ENCODE measurements around the gene PAF1. TPM values are rescaled to one million over a fixed set of nuclear protein-coding genes. Genes with fewer than 3 reads are reported as not detected.

The PAF1 gene
- total and polyA plus RNA-seq, 4 donors, result 13.7 to 29.4 (median 18.9) TPM

- H3K27ac ChIP-seq (ENCODE audit: low read depth in 1 of 2, low read length in 2 of 2), result no peak overlapping the region
- H3K4me1 ChIP-seq (ENCODE audit: control insufficient read depth in 4 of 4, insufficient read depth in 4 of 4, low read length in 3 of 4), result peaks cover 3 to 6% (median 5%) of the 10 kb centered on the region in 4 donors
- WGBS, result 95% methylated on average over 18 of the region's 18 CpGs
- H3K36me3 ChIP-seq (ENCODE audit: control insufficient read depth in 4 of 4, insufficient read depth in 3 of 4, low read depth in 1 of 4, low read length in 3 of 4), result peaks cover 14 to 69% (median 43%) of the 10 kb centered on the region in 4 donors
- H3K4me3 ChIP-seq (ENCODE audit: low read depth in 1 of 3, low read length in 3 of 3), result no peak overlapping the region
- H3K9me3 ChIP-seq (ENCODE audit: control insufficient read depth in 4 of 4, low read length in 3 of 4), result no peaks in the 10 kb centered on the region
- TF ChIP-seq REST (IDR thresholded peaks at IDR 0.05), result no peak
- no peak for TF ChIP-seq HNF4A (conservative IDR thresholded peaks at IDR 0.05)
- TF ChIP-seq ATF3 (IDR thresholded peaks at IDR 0.05), result no peak
- TF ChIP-seq EGR1 (IDR thresholded peaks at IDR 0.05; ENCODE audit: low read depth in 2 of 2), result no peak
- no peaks in the 10 kb centered on the region for H3K27me3 ChIP-seq (ENCODE audit: control insufficient read depth in 4 of 4, insufficient read depth in 4 of 4, low read length in 3 of 4)
- DNase-seq (ENCODE audit: low spot score), result no peak
- H3K9ac ChIP-seq (ENCODE audit: low read depth in 1 of 2, low read length in 2 of 2), result no peak overlapping the region
These were observed 7.7 kb downstream of the PAF1 start for GRCh38 chr19:39382991-39383828.

GRCh38 chr19:39381910-39382611 lies 8.8 kb downstream of the PAF1 start:
- Histone ChIP-seq H3K27ac (ENCODE audit: low read depth in 1 of 2, low read length in 2 of 2) (no peak overlapping the region), H3K4me3 (ENCODE audit: low read depth in 1 of 3, low read length in 3 of 3) (no peak overlapping the region), H3K36me3 (ENCODE audit: control insufficient read depth in 4 of 4, insufficient read depth in 3 of 4, low read depth in 1 of 4, low read length in 3 of 4) (peaks cover 17 to 62% (median 35%) of the 10 kb centered on the region in 4 donors), H3K9ac (ENCODE audit: low read depth in 1 of 2, low read length in 2 of 2) (no peak overlapping the region), H3K4me1 (ENCODE audit: control insufficient read depth in 4 of 4, insufficient read depth in 4 of 4, low read length in 3 of 4) (peaks cover 6 to 18% (median 15%) of the 10 kb centered on the region in 4 donors), H3K9me3 (ENCODE audit: control insufficient read depth in 4 of 4, low read length in 3 of 4) (no peaks in the 10 kb centered on the region), H3K27me3 (ENCODE audit: control insufficient read depth in 4 of 4, insufficient read depth in 4 of 4, low read length in 3 of 4) (no peaks in the 10 kb centered on the region)
- no peak for DNase-seq (ENCODE audit: low spot score)
- WGBS, result 81% methylated on average over 10 of the region's 10 CpGs
- no peak for TF ChIP-seq NR2F2 (IDR thresholded peaks at IDR 0.05)
- no peak for TF ChIP-seq FOXA2 (IDR thresholded peaks at IDR 0.05)
- no peak for TF ChIP-seq CTCF (IDR thresholded peaks at IDR 0.05; ENCODE audit: low read depth, low read length, missing input control)
- no peak for TF ChIP-seq ZBTB33 (IDR thresholded peaks at IDR 0.05)

All from liver (tissue), 9 donors.